ENCODE data around the gene AMOTL1.

Gene AMOTL1

DNA sequence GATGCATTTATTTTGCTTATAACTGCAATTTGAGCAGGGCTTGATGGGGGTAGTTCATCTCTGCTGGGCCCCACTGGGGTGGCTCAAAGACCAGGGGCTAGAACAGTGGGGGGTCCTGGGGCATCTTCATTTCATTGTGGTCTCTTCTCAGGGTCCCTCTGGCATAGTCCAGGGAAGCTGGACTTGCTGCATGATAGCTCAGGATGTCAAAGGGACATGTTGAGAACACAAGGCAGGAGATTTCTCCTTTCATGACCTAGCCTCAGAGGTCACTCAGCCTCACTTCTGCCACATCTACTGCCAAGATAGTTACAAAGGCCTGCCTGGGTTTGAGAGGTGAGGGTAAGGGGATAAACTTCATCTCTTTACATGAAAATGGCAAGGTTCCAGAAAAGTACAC, 115.7 kb downstream of the AMOTL1 start:
- H3K9me3 ChIP-seq (ENCODE audit: control insufficient read depth in 5 of 5, low read length in 5 of 5) = peaks cover 0 to 3% (median 0%) of the 10 kb centered on the region in 5 donors
- H3K4me3 ChIP-seq (ENCODE audit: low read depth in 1 of 5, low read length in 5 of 5) = no peak overlapping the region
- peaks cover 0 to 31% (median 27%) of the 10 kb centered on the region in 5 donors for H3K36me3 ChIP-seq (ENCODE audit: control insufficient read depth in 5 of 5, insufficient read depth in 5 of 5, low read length in 5 of 5)
- no peak overlapping the region for H3K27ac ChIP-seq (ENCODE audit: low read depth, low read length)
- peaks cover 0 to 3% (median 0%) of the 10 kb centered on the region in 5 donors for H3K4me1 ChIP-seq (ENCODE audit: control insufficient read depth in 5 of 5, insufficient read depth in 5 of 5, low read length in 5 of 5)
- no peak overlapping the region for H3K9ac ChIP-seq (ENCODE audit: low read length in 5 of 5)
- no peaks in the 10 kb centered on the region for H3K27me3 ChIP-seq (ENCODE audit: control insufficient read depth in 5 of 5, insufficient read depth in 4 of 5, low read length in 5 of 5)

DNA sequence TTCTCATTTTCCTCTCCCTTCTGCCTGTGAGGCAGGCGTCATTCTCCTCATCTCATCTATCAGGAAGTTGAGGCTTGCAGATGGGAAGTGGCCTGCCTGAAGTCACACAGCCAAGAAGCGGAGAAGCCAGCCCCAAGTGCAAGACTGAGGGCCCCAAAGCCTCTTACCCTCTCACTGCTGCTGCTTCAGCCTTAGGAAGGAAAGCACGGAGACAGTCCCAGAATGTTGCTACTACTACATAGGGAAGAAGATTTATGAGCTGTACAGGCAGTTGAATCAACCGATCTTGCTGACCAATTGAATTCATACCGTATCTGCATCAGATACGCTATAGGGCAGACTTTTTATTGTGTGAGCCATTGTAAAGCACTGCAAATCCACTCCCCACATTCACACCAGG, 116.2 kb downstream of the AMOTL1 start:
- H3K9me3 ChIP-seq (ENCODE audit: control insufficient read depth in 5 of 5, low read length in 5 of 5) = peaks cover 0 to 3% (median 0%) of the 10 kb centered on the region in 5 donors
- H3K4me3 ChIP-seq (ENCODE audit: low read depth in 1 of 5, low read length in 5 of 5) = no peak overlapping the region
- no peak overlapping the region for H3K27ac ChIP-seq (ENCODE audit: low read depth, low read length)
- H3K9ac ChIP-seq (ENCODE audit: low read length in 5 of 5) = no peak overlapping the region
- no peaks in the 10 kb centered on the region for H3K27me3 ChIP-seq (ENCODE audit: control insufficient read depth in 5 of 5, insufficient read depth in 4 of 5, low read length in 5 of 5)
- H3K36me3 ChIP-seq (ENCODE audit: control insufficient read depth in 5 of 5, insufficient read depth in 5 of 5, low read length in 5 of 5) = peaks cover 0 to 30% (median 22%) of the 10 kb centered on the region in 5 donors
- H3K4me1 ChIP-seq (ENCODE audit: control insufficient read depth in 5 of 5, insufficient read depth in 5 of 5, low read length in 5 of 5) = peaks cover 0 to 3% (median 0%) of the 10 kb centered on the region in 5 donors

GRCh38 chr11:94885133-94885532, 117.0 kb downstream of the AMOTL1 start:
- peaks cover 0 to 3% (median 0%) of the 10 kb centered on the region in 5 donors for H3K4me1 ChIP-seq (ENCODE audit: control insufficient read depth in 5 of 5, insufficient read depth in 5 of 5, low read length in 5 of 5)
- no peak overlapping the region for H3K27ac ChIP-seq (ENCODE audit: low read depth, low read length)
- H3K9me3 ChIP-seq (ENCODE audit: control insufficient read depth in 5 of 5, low read length in 5 of 5) = peaks cover 0 to 3% (median 0%) of the 10 kb centered on the region in 5 donors
- H3K36me3 ChIP-seq (ENCODE audit: control insufficient read depth in 5 of 5, insufficient read depth in 5 of 5, low read length in 5 of 5) = peaks cover 0 to 22% (median 16%) of the 10 kb centered on the region in 5 donors
- no peak overlapping the region for H3K4me3 ChIP-seq (ENCODE audit: low read depth in 1 of 5, low read length in 5 of 5)
- H3K9ac ChIP-seq (ENCODE audit: low read length in 5 of 5) = no peak overlapping the region
- H3K27me3 ChIP-seq (ENCODE audit: control insufficient read depth in 5 of 5, insufficient read depth in 4 of 5, low read length in 5 of 5) = no peaks in the 10 kb centered on the region

GRCh38 chr11:94885581-94885980, 117.4 kb downstream of the AMOTL1 start:
- Histone ChIP-seq H3K27ac (ENCODE audit: low read depth, low read length) (no peak overlapping the region), H3K4me3 (ENCODE audit: low read depth in 1 of 5, low read length in 5 of 5) (no peak overlapping the region)

GRCh38 chr11:94888204-94888603, 120.0 kb downstream of the AMOTL1 start:
- no peaks in the 10 kb centered on the region for H3K27me3 ChIP-seq (ENCODE audit: control insufficient read depth in 5 of 5, insufficient read depth in 4 of 5, low read length in 5 of 5)
- H3K9me3 ChIP-seq (ENCODE audit: control insufficient read depth in 5 of 5, low read length in 5 of 5) = peaks cover 0 to 10% (median 4%) of the 10 kb centered on the region in 5 donors
- H3K9ac ChIP-seq (ENCODE audit: low read length in 5 of 5) = no peak overlapping the region
- peaks cover 0 to 8% (median 7%) of the 10 kb centered on the region in 5 donors for H3K36me3 ChIP-seq (ENCODE audit: control insufficient read depth in 5 of 5, insufficient read depth in 5 of 5, low read length in 5 of 5)
- no peak overlapping the region for H3K27ac ChIP-seq (ENCODE audit: low read depth, low read length)
- no peak overlapping the region for H3K4me3 ChIP-seq (ENCODE audit: low read depth in 1 of 5, low read length in 5 of 5)
- H3K4me1 ChIP-seq (ENCODE audit: control insufficient read depth in 5 of 5, insufficient read depth in 5 of 5, low read length in 5 of 5) = peaks cover 0 to 3% (median 0%) of the 10 kb centered on the region in 5 donors

More at GRCh38 chr11:94885581-94885980, 117.4 kb downstream of the AMOTL1 start:
- Histone ChIP-seq H3K4me1 (ENCODE audit: control insufficient read depth in 5 of 5, insufficient read depth in 5 of 5, low read length in 5 of 5) (peaks cover 0 to 3% (median 0%) of the 10 kb centered on the region in 5 donors), H3K36me3 (ENCODE audit: control insufficient read depth in 5 of 5, insufficient read depth in 5 of 5, low read length in 5 of 5) (peaks cover 0 to 20% (median 16%) of the 10 kb centered on the region in 5 donors), H3K9ac (ENCODE audit: low read length in 5 of 5) (no peak overlapping the region), H3K27me3 (ENCODE audit: control insufficient read depth in 5 of 5, insufficient read depth in 4 of 5, low read length in 5 of 5) (no peaks in the 10 kb centered on the region), H3K9me3 (ENCODE audit: control insufficient read depth in 5 of 5, low read length in 5 of 5) (peaks cover 0 to 3% (median 0%) of the 10 kb centered on the region in 5 donors)

GRCh38 chr11:94895451-94895850, 127.3 kb downstream of the AMOTL1 start:
- peaks cover 0 to 27% (median 14%) of the 10 kb centered on the region in 5 donors for H3K4me1 ChIP-seq (ENCODE audit: control insufficient read depth in 5 of 5, insufficient read depth in 5 of 5, low read length in 5 of 5)
- no peak overlapping the region for H3K27ac ChIP-seq (ENCODE audit: low read depth, low read length)
- no peak overlapping the region for H3K9ac ChIP-seq (ENCODE audit: low read length in 5 of 5)
- H3K4me3 ChIP-seq (ENCODE audit: low read depth in 1 of 5, low read length in 5 of 5) = peak overlapping the region in 1 of 5 donors; percentile 3
- H3K27me3 ChIP-seq (ENCODE audit: control insufficient read depth in 5 of 5, insufficient read depth in 4 of 5, low read length in 5 of 5) = no peaks in the 10 kb centered on the region
- H3K36me3 ChIP-seq (ENCODE audit: control insufficient read depth in 5 of 5, insufficient read depth in 5 of 5, low read length in 5 of 5) = peaks cover 0 to 8% (median 6%) of the 10 kb centered on the region in 5 donors
- H3K9me3 ChIP-seq (ENCODE audit: control insufficient read depth in 5 of 5, low read length in 5 of 5) = peaks cover 9 to 33% (median 23%) of the 10 kb centered on the region in 5 donors

DNA sequence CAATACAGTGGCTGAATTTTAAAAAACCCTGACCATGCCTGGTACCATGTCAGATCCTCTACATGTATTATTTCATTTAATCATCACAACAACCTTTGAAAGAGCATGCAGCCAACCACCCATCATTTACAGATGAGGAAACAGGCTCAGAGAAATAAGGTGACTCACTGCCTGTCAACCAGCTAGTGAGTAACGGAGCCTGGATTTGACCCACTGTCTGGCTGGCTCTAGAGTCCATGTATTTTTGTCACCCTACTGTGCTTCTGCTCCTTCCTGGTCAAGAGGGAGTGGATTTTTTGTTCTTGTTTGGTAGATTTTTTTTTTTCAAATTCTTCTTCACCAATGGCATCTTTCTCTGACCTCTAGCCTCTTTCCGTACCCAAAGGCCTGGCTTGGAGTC, 127.8 kb downstream of the AMOTL1 start:
- Histone ChIP-seq H3K27me3 (ENCODE audit: control insufficient read depth in 5 of 5, insufficient read depth in 4 of 5, low read length in 5 of 5) (no peaks in the 10 kb centered on the region), H3K36me3 (ENCODE audit: control insufficient read depth in 5 of 5, insufficient read depth in 5 of 5, low read length in 5 of 5) (peaks cover 0 to 8% (median 6%) of the 10 kb centered on the region in 5 donors), H3K27ac (ENCODE audit: low read depth, low read length) (no peak overlapping the region), H3K4me3 (ENCODE audit: low read depth in 1 of 5, low read length in 5 of 5) (no peak overlapping the region), H3K9ac (ENCODE audit: low read length in 5 of 5) (no peak overlapping the region), H3K4me1 (ENCODE audit: control insufficient read depth in 5 of 5, insufficient read depth in 5 of 5, low read length in 5 of 5) (peaks cover 0 to 27% (median 14%) of the 10 kb centered on the region in 5 donors), H3K9me3 (ENCODE audit: control insufficient read depth in 5 of 5, low read length in 5 of 5) (peaks cover 9 to 33% (median 23%) of the 10 kb centered on the region in 5 donors)

DNA sequence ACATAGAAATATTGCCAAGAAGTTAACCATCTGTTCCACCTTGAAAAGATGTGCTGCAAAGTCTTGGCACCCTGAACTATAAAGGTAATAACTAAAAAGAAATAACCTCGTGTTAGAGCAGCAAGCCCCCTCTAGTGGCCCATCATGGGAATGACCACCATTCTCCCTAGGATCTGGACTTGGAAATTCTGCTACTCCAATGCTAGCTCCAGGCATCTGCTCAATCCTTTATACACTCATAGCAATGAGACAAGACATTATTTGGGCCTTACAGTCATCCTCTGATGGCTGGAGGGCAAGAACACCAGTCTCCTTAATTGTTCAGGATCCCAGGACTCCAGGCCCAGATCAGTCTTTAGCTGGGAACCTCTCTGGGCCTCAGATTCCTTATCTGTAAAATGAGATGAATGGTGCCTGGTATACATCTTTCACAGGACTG, 129.2 kb downstream of the AMOTL1 start:
- H3K4me3 ChIP-seq (ENCODE audit: low read depth in 1 of 5, low read length in 5 of 5) = no peak overlapping the region
- peaks cover 0 to 27% (median 14%) of the 10 kb centered on the region in 5 donors for H3K4me1 ChIP-seq (ENCODE audit: control insufficient read depth in 5 of 5, insufficient read depth in 5 of 5, low read length in 5 of 5)
- no peaks in the 10 kb centered on the region for H3K27me3 ChIP-seq (ENCODE audit: control insufficient read depth in 5 of 5, insufficient read depth in 4 of 5, low read length in 5 of 5)
- peaks cover 9 to 24% (median 23%) of the 10 kb centered on the region in 5 donors for H3K9me3 ChIP-seq (ENCODE audit: control insufficient read depth in 5 of 5, low read length in 5 of 5)
- peaks cover 0 to 8% (median 6%) of the 10 kb centered on the region in 5 donors for H3K36me3 ChIP-seq (ENCODE audit: control insufficient read depth in 5 of 5, insufficient read depth in 5 of 5, low read length in 5 of 5)
- no peak overlapping the region for H3K27ac ChIP-seq (ENCODE audit: low read depth, low read length)
- H3K9ac ChIP-seq (ENCODE audit: low read length in 5 of 5) = no peak overlapping the region

DNA sequence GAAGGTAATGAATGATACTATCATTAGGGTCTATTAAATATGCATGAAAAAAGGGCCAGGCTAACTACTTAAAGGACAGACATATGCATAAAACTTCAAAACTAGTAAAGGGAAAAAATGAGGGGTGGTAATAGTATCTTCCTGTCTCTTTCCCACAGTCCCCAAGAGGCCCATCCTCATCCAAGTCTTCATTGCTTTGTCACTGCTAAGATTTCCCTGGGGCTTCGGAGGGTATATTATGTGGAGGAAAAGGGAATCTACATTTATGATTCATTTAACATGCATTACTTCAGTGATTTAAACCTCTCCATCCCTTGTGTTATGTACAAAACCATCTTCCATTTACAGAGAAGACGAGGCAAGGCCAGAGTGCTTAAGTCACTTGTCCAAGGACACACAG, 139.1 kb downstream of the AMOTL1 start:
- Histone ChIP-seq H3K9ac (ENCODE audit: low read length in 5 of 5) (no peak overlapping the region), H3K27ac (ENCODE audit: low read depth, low read length) (no peak overlapping the region), H3K36me3 (ENCODE audit: control insufficient read depth in 5 of 5, insufficient read depth in 5 of 5, low read length in 5 of 5) (no peaks in the 10 kb centered on the region)

DNA sequence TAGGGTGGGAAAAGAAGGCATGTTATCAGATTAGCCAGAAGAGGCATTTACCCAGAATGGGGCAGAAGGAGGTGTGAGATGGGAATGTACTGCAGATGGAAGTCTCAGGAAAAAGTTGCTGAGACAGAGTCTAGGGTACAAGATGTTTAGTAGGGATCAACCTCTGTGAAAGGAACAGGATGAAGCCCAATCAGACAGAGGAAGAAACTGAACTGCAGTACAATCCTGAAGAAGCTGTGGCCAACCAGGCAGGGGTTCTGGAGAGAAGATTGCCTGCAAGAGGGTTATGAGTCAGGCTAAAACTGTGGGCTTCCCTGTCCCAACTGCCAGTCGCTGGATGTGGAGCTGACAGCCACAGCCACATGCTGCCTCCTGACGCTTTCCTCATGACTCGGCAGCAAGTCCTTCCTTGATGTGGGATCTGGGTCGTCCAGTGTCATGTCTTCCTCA, 141.2 kb downstream of the AMOTL1 start:
- Histone ChIP-seq H3K9me3 (ENCODE audit: control insufficient read depth in 5 of 5, low read length in 5 of 5) (peaks cover 0 to 4% (median 0%) of the 10 kb centered on the region in 5 donors), H3K4me1 (ENCODE audit: control insufficient read depth in 5 of 5, insufficient read depth in 5 of 5, low read length in 5 of 5) (peaks cover 0 to 2% (median 0%) of the 10 kb centered on the region in 5 donors), H3K9ac (ENCODE audit: low read length in 5 of 5) (no peak overlapping the region), H3K36me3 (ENCODE audit: control insufficient read depth in 5 of 5, insufficient read depth in 5 of 5, low read length in 5 of 5) (no peaks in the 10 kb centered on the region), H3K4me3 (ENCODE audit: low read depth in 1 of 5, low read length in 5 of 5) (no peak overlapping the region), H3K27me3 (ENCODE audit: control insufficient read depth in 5 of 5, insufficient read depth in 4 of 5, low read length in 5 of 5) (no peaks in the 10 kb centered on the region), H3K27ac (ENCODE audit: low read depth, low read length) (no peak overlapping the region)

More for the DNA sequence above, 139.1 kb downstream of the AMOTL1 start:
- Histone ChIP-seq H3K27me3 (ENCODE audit: control insufficient read depth in 5 of 5, insufficient read depth in 4 of 5, low read length in 5 of 5) (no peaks in the 10 kb centered on the region), H3K4me1 (ENCODE audit: control insufficient read depth in 5 of 5, insufficient read depth in 5 of 5, low read length in 5 of 5) (peaks cover 0 to 2% (median 0%) of the 10 kb centered on the region in 5 donors), H3K4me3 (ENCODE audit: low read depth in 1 of 5, low read length in 5 of 5) (no peak overlapping the region), H3K9me3 (ENCODE audit: control insufficient read depth in 5 of 5, low read length in 5 of 5) (peaks cover 0 to 4% (median 0%) of the 10 kb centered on the region in 5 donors)

Measured in subcutaneous abdominal adipose tissue (tissue), 5 donors.